ENCODE results near the gene LCE1C. TPM values are rescaled to one million over a fixed set of nuclear protein-coding genes. Genes with fewer than 3 reads are reported as not detected.

Gene LCE1C
- total RNA-seq (ENCODE audit: low replicate concordance), result not detected in 2 replicates

DNA sequence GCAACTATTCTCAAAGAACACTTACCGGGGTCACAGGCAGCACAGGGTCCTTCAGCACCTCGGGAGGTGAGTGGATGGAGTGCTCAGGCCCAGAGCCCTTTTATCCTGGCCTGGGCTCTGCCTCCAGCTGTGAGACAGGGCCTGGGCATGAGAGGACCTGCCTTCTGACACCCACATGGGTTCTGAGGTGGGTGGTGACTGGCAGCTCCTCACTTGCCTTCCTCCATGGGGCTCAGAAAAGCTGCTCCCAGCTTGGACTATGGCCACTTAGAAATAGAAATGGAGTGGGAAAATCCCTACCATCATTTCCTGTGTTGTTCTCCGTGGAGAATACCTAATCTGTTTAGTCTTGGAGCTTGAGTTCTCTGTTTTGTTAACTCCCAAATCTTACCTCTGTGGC lies at the start of gene LCE1C:
TSS of gene LCE1C (minus strand) at position 76 of the 400 bp plus-strand sequence. CDS start 1,173 bp downstream, outside the sequence.
- TF ChIP-seq, protein P1, sequence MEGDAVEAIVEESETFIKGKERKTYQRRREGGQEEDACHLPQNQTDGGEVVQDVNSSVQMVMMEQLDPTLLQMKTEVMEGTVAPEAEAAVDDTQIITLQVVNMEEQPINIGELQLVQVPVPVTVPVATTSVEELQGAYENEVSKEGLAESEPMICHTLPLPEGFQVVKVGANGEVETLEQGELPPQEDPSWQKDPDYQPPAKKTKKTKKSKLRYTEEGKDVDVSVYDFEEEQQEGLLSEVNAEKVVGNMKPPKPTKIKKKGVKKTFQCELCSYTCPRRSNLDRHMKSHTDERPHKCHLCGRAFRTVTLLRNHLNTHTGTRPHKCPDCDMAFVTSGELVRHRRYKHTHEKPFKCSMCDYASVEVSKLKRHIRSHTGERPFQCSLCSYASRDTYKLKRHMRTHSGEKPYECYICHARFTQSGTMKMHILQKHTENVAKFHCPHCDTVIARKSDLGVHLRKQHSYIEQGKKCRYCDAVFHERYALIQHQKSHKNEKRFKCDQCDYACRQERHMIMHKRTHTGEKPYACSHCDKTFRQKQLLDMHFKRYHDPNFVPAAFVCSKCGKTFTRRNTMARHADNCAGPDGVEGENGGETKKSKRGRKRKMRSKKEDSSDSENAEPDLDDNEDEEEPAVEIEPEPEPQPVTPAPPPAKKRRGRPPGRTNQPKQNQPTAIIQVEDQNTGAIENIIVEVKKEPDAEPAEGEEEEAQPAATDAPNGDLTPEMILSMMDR (IDR thresholded peaks at IDR 0.05; ENCODE audit: insufficient read depth, low read length), result no peak
- no peak for DNase-seq (ENCODE audit: low read depth)
- no peak within 1 kb of the TSS for H3K4me3 ChIP-seq (ENCODE audit: low read depth, low read length)

DNA sequence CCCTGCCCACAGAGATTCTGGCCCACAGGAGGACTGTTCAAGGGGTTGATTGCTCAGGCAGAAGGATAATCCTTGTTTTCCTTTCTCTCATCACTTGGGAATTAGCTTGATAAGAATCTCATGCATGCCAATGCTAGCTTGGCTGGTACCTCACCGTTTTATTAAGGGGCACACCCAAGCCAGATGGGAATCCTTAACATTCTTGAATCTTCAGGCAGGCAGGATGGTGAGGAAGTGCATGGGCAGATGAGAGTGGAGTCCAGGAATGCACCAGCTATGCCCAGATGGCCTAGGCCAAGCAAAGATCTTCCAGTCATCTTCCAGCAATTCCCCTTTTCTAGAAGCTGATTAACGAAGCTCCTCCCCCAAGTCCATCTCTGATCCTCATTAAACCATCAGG lies 49.2 kb upstream of the LCE1C start:
- TF ChIP-seq, protein P1 (IDR thresholded peaks at IDR 0.05; ENCODE audit: insufficient read depth, low read length), result no peak
- H3K4me3 ChIP-seq (ENCODE audit: low read depth, low read length), result no peak overlapping the region
- DNase-seq (ENCODE audit: low read depth), result no peak

GRCh38 chr1:152842556-152842955 lies 36.1 kb upstream of the LCE1C start, which contains the start of gene LCE6A:
Gene LCE6A (plus strand): TSS chr1:152842856. CDS start chr1:152843521, 665 bp downstream.
- TF ChIP-seq, protein P1 (IDR thresholded peaks at IDR 0.05; ENCODE audit: insufficient read depth, low read length), result no peak
- no peak for DNase-seq (ENCODE audit: low read depth)
- no peak within 1 kb of the TSS for H3K4me3 ChIP-seq (ENCODE audit: low read depth, low read length)

- TF ChIP-seq, protein P1 (IDR thresholded peaks at IDR 0.05; ENCODE audit: insufficient read depth, low read length), result no peak
- no peak for DNase-seq (ENCODE audit: low read depth)
- H3K4me3 ChIP-seq (ENCODE audit: low read depth, low read length), result no peak overlapping the region
These were observed 30.4 kb upstream of the LCE1C start for GRCh38 chr1:152836870-152837269.

DNA sequence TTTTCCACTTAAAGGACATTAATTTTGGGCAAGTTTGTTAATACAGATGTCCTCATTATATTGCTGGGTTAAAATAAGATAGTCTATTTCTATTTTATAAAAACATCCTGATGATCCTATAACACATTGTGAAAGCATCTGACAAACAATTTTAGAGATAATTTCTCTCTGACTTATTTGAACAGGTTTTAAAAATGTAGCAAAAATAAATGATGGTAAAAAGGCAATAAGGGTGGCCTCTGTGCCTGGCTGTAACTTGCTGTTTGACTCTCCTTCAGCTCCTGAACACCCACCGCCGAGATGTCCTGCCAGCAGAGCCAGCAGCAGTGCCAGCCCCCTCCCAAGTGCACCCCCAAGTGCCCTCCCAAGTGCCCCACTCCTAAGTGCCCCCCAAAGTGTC lies 20.7 kb upstream of the LCE1C start, which contains the start of gene LCE1A:
TSS of gene LCE1A (plus strand) at position 301 of the 400 bp plus-strand sequence. CDS start at position 301, 0 bp downstream.
- TF ChIP-seq, protein P1 (IDR thresholded peaks at IDR 0.05; ENCODE audit: insufficient read depth, low read length), result no peak
- H3K4me3 ChIP-seq (ENCODE audit: low read depth, low read length), result no peak within 1 kb of the TSS
- DNase-seq (ENCODE audit: low read depth), result no peak

- DNase-seq (ENCODE audit: low read depth), result no peak
- no peak overlapping the region for H3K4me3 ChIP-seq (ENCODE audit: low read depth, low read length)
- TF ChIP-seq, protein P1 (IDR thresholded peaks at IDR 0.05; ENCODE audit: insufficient read depth, low read length), result no peak
These were observed 18.5 kb upstream of the LCE1C start for GRCh38 chr1:152824964-152825363.

DNA sequence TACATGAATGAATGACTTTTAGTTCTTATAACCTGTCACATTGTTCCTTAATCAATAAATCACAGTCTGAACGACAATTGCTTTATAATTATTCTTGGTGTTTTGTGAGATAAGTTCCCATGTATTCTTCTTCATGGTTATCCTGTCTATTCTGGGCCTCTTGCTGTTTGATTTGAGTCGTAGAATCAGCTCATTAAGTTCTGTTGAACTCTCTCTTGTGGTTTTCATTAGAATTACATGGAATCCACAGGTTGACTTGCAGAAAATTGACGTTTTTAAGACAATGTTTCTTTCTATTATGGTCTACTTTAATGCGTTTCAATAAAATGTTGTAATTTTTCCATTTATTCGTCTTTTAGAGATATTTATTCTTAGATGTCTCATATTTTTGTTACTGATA lies 16.8 kb upstream of the LCE1C start:
- no peak overlapping the region for H3K4me3 ChIP-seq (ENCODE audit: low read depth, low read length)
- DNase-seq (ENCODE audit: low read depth), result no peak
- TF ChIP-seq, protein P1 (IDR thresholded peaks at IDR 0.05; ENCODE audit: insufficient read depth, low read length), result no peak

All from fibroblast of the aortic adventitia (primary cell).